Dermis blood vessel endothelial cell (primary cell): ENCODE measurements around the gene KLF13. TPM values are rescaled to one million over a fixed set of nuclear protein-coding genes. Genes with fewer than 3 reads are reported as not detected.
"Not testable (repeated sequence)": the region's sequence is repeated elsewhere in the genome, so short reads cannot be mapped to it uniquely, and the experiment has no call there.

Source experiments
- DNase-seq: peaks from one replicate; pipeline ENCODE4 v3.0.0; 2010
- total RNA-seq: library from RNA; depleted of rRNA; stranded (reverse); fragments of >200 nt; gene quantifications from 2 replicates; pipeline ENCODE4 v1.2.3, GENCODE V29; 2014

The KLF13 gene
- total RNA-seq, 1 donor from 2014 or later = 35.2 TPM

- DNase-seq = no peak
These were observed 20.7 kb downstream of the KLF13 start for GRCh38 chr15:31347067-31347975.

DNA sequence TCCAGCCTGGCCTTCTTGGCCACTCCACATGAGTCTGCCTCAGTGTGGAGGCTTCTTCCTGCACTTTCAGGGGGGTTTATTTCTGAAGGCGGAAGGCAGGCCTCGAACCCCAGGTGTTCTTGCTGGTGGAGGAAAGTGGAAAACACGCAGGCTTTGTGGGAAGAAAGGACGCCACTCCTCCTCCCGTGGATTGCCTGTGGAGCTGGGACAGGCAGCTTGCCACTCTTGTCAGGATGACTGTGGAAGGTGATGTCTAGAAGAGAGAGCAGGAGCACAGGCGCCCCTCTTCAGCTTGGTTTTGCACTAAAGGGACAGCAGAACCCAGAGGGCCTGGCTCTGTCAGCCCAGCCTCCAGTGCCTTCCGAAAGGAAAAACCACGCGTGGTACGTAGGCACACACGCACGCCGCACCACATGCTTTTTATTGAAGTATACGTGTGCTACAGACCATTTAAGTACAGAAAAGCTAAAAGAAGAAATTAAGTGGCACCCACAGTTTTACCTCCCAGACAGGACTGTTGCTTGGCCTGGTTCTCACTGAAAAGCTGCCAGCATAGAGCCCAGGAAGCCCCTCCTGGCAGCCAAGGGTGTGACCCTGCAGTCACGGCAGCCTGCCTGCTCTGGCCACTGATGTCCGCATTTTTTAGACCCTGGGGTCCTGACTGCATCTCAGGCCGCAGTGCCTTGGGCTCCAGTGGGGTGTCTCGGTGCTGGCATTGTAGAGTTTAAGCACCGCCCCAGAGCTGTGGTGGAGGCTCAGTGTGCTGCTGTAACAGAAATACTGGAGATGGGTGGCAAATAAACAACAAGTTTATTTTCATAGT is 21.6 kb downstream of the KLF13 start:
- no peak for DNase-seq

GRCh38 chr15:31349233-31350141 is 22.9 kb downstream of the KLF13 start:
- no peak for DNase-seq

- DNase-seq = no peak
These were observed 24.1 kb downstream of the KLF13 start for GRCh38 chr15:31350771-31351170.

DNA sequence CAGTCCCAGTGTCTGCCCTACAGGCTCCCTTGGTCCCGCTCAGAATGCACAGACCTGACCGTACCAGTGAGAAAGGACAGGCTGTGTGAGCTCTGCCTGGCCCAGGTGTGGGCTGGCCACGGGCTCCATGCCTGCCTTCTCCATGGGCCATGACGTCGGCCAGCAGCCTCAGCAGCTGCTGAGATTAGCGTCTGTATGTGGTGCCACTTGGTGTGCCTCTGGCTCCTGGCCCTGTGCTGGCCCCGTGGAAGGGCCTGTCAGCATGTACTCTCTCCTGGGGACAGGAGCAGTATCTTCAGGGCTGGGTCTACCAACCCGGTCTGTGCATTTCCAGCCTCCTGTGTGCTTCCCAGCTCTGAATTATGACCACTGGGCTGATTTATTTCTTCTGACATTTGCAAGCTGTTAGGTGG is 25.7 kb downstream of the KLF13 start:
- DNase-seq = no peak

- peak; percentile 84 for DNase-seq
These were observed 26.5 kb downstream of the KLF13 start for GRCh38 chr15:31352911-31353811.

DNA sequence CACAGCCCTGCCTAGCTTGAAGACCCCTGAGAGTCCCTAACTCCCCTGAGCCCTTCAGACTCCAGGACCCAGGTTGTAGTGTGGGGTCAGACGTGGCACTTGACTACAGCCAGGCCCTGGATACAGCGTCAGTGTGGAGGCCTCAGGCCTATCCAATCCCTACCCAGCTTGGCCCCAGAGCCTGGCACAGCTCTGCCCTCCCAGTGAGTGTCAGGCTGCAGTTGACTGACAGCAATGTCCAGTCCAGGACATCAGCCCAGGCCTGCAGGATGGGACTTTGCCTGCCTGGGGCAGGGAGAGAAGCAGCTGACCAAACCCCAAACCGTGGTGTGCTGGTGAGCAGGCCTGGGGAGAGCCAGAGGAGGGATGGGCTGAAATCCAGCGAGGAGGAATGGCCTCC is 27.3 kb downstream of the KLF13 start:
- no peak for DNase-seq

- DNase-seq = not testable (repeated sequence)
These were observed 29.5 kb downstream of the KLF13 start for GRCh38 chr15:31356097-31356496.

DNA sequence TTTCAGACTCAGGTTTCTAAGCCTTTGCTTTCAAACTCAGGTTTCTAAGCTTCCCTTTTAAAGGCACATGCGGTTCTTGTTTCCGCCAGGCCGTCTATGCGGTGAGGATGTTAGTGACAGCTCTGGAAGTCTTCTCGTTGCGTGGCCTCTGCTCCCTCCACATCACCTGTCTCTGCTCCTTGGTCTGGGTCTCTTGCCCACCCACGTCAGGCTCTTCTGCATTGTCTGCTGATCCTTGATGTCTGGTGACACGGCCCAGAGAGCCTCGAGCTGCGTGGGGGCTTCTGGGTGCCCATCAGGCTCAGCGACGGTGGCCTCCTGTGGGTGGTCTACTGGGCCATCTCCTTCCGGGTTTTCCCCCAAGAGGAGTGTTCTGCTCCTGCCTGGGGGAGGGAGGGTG is 30.5 kb downstream of the KLF13 start:
- DNase-seq = no peak

DNA sequence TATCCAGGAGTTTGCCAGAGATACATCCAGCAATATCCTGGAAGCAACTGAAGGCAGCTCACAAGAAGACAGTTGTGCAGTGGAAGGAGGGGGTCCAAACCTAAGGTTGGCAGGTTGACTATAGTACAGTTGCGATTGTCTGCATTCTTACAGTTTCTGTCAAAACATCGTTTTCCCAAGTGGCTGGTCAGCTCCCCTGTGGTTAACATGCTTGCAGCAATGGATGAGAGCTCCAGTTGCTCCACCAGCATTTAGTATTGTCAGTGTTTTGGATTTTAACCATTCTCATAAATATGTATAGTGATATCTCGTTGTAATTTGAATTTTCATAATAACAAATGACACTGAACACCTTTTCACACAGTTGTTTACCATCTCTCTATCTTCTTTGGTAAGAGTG is 31.5 kb downstream of the KLF13 start:
- no peak for DNase-seq

- DNase-seq = no peak
These were observed 32.5 kb downstream of the KLF13 start for GRCh38 chr15:31358957-31359701.

- DNase-seq = no peak
These were observed 33.1 kb downstream of the KLF13 start for GRCh38 chr15:31359702-31360111.

DNA sequence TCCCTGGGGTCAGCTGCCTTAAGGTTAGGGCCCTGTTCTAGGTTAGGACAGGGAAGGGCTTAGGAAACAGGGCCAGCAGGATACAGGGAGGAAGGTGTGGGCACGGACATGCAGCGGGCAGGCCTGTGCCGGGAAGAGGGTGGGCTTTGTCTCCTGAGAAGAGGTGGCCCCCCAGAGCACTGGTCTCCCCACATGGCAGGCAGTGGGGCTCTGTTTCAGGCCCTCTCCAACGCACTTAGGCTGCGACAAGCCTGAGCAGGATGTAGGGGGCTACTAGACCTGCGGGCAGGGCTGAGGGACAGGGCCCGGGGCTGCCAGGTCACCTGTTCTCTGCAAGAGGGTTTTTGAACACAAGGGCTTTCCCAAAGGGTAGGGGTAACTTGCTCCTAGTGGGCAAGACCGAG is 33.5 kb downstream of the KLF13 start:
- no peak for DNase-seq

GRCh38 chr15:31360843-31361763 is 34.5 kb downstream of the KLF13 start:
- no peak for DNase-seq

DNA sequence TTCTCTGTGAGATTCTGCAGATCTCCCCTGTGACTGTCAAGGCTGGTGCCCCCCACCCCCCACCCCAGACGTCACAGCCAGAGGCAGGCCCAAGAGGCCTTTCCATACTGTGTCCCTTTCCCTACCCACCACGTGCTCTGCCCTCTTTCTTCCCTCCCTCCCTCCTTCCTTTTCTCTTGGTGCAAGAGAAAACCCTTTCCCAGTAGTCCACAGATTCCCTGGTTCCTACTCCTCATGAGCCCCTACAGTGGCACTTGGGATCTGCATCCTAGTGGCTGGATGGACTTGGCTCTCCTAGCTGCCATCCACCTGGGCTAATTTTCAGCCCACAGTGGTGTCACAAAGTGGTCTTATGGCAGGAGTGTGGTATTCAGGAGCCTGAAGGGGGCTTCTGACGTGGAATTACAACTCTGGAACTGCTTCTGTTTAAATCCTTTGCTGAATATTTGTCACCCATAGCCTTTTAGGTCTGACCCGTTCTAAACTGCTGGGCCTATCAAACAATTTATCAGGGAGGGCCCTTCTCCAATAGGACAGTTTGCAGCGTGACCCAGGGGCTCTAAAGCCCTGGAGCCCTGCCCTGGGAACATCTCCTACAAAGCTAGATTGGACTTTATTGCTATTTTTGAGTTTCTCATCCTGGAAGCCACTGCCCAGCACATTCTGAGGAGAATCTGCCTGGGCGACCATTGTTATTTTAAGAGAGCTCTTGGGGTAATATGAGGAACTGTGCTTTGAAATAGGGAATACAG is 35.3 kb downstream of the KLF13 start:
- no peak for DNase-seq

- DNase-seq = no peak
These were observed 36.3 kb downstream of the KLF13 start for GRCh38 chr15:31362886-31363285.

GRCh38 chr15:31364301-31365031 is 37.8 kb downstream of the KLF13 start:
- no peak for DNase-seq

DNA sequence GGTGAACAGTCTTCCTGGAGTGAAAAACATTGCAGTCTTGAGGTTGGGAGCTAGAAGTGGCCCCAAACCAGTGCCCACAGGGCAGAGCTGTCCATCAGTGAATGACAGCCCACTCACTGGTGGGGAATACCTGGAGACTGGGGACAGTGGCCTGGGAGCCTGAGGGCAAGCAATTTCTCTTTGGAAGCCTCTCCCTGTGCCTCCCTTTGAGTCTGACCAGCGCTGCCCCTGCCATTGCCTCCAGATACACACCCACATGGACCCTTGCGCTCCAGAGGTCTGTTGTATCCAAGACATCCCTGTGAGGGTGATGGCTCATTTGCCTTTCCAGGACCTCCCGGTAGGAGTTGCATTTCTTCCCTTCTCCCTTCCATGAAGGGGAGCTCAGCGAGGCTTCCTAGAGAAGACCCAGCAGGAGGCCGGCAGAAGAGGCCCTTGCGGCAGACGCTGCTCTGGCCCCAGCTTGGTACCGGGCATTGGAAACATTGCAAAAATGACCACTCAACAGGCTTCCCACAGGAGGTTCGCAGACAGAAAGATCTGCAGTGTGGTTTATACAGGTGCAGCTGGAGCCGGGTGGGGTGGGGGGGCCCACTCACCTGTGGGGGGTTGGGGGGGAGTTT is 38.5 kb downstream of the KLF13 start:
- no peak for DNase-seq
